ENCODE measurements around the gene FGD5.

GRCh38 chr3:14852058-14852594 is 33.4 kb downstream of the FGD5 start:
- TF ChIP-seq CTCF (IDR thresholded peaks at IDR 0.05) (no peak), POLR2A (IDR thresholded peaks at IDR 0.05) (no peak)

All from upper lobe of left lung (tissue), 4 donors.